ENCODE data around the gene PHF21B.
"Not testable (repeated sequence)": the region's sequence is repeated elsewhere in the genome, so short reads cannot be mapped to it uniquely, and the experiment has no call there.

Gene PHF21B

DNA sequence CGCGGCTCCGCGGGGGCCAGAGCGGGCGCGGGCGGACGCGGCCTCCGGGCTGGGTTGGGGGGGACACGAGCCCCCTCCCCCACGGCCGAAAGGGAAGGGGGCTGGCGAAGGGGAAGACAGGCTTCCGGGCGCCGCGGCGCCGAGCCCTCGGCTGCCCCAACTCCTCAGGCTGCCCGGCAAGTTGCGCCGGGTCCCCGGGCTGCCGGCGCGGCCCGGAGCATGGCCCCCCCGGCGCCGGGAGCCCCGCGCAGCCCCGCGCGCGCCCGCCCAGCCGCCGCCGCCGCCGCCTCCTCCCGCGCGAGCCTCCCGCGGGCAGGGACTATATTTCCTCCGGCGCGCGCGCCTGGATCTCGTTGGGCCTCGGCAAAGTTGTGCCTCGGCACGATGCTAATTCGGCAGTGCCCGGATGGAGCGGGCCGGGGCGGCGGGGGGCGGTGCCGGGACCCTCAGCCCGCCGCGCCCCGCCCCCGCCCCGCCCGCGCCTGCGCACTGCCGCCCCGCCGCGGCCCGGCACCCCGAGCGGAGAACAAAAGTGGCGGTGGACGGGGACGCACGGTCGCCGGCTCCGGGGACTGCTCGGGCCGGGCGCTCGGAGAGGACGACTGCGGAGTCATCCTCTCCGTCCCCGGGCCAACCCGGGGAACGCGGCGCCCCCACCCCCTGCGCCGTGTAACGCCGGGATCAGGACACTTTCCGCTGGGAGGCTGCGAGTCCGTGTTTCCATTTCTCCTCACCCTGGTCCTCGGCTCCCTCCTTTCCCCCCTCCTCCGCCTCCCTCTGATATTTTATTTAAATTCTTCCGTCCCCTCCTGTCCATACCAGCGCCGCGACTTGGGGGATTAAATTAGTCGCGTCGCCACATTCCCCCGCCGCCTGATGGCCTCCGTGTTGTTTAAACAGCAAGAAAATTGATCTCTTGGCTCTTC is at the start of gene PHF21B:
PHF21B (minus strand) TSS at position 400 of the 926 bp plus-strand sequence. CDS start 456 bp downstream, outside the sequence.
- no peak for DNase-seq (ENCODE audit: low read depth, low spot score)

GRCh38 chr22:45059296-45059695 is 49.5 kb upstream of the PHF21B start:
- no peak for DNase-seq (ENCODE audit: low read depth, low spot score)

DNA sequence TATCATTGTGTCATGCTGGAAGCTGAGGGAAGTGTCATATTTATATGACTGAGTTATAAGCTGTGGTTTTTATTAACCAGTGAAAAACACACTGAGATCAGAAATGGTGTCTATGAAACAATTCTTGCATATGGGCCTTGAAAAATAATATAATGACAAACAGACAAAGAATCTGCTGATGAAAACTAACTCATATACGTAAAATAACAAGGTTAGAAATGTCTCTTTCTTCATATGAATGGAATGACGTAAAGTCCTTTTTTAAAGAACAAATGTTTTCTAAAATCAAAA is 48.8 kb upstream of the PHF21B start:
- no peak for DNase-seq (ENCODE audit: low read depth, low spot score)

GRCh38 chr22:45055936-45056335 is 46.1 kb upstream of the PHF21B start:
- DNase-seq (ENCODE audit: low read depth, low spot score), result no peak

DNA sequence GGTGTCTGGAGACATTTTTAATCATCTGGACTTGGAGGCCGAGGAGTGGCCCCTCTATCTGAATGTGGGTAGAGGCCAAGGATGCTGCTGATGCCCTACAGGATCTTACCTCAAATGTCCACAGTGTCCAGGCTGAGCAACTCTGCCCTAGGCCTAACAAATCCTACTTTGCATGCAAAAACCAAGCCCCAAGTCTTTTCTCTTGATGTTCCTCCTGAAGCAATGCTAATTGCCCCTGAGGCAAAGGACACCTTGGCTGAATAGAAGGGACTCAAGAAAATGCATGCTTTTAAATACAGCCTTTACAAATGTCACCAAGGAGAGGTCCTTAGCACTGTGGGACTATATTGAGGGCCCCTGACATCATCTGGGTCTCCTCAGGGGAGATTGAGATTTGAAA is 43.8 kb upstream of the PHF21B start:
- DNase-seq (ENCODE audit: low read depth, low spot score), result no peak

- DNase-seq (ENCODE audit: low read depth, low spot score), result no peak
Observed at GRCh38 chr22:45053094-45053493, 43.3 kb upstream of the PHF21B start.

DNA sequence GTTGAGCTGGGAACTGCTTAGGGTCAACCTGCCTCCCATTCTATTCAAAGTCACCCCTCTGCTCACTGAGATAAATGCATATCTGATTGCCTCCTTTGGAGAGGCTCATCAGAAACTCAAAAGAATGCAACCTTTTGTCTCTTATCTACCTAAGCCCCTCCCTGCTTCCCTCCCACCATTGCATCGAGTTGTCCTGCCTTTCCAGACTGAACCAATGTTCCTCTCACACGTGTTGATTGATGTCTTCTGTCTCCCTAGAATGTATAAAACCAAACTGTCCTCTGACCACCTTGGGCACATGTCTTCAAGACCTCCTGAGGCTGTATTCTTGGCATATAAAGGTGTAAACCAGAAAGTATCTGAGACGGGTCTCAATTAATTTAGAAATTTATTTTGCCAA is 42.9 kb upstream of the PHF21B start:
- DNase-seq (ENCODE audit: low read depth, low spot score), result not testable (repeated sequence)

DNA sequence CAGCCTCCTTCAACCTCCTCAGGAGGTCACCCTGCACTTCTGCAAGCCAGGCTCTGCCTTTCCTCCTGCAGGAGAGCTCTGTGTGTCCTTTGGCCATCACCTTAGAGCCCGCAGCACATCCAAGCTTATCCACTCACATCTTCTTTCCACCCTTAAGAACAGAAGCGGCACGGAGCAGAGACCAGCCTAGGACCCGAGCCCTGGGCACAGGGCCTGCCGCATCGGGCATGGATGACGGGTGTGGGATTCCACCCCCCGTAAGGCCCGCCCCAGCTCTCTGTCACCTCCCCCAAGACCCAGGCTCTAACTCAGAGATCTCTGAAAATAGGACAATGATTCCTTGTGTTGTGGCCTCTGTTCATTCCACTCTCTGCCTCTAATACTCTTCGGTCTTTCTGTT is 42.1 kb upstream of the PHF21B start:
- no peak for DNase-seq (ENCODE audit: low read depth, low spot score)

DNA sequence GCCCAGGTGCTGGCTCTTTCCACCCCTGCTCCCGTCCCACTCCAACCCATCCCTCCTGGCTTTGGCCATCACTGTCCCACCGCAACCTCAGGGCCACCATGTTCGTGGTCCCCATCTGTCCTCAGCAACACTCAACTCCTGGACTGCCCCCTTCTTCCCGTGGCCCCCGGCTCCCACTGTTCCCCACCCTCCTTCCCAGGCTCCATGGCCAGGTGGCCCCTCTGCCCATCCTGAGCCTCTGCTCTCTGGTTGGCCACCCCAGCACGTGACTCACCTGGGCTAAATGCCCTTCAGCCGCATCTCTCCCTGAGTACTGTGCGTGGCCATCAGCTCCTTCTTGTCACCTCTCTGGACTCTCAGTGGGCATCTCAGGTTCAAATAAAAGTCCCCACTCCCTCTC is 41.6 kb upstream of the PHF21B start:
- no peak for DNase-seq (ENCODE audit: low read depth, low spot score)

DNA sequence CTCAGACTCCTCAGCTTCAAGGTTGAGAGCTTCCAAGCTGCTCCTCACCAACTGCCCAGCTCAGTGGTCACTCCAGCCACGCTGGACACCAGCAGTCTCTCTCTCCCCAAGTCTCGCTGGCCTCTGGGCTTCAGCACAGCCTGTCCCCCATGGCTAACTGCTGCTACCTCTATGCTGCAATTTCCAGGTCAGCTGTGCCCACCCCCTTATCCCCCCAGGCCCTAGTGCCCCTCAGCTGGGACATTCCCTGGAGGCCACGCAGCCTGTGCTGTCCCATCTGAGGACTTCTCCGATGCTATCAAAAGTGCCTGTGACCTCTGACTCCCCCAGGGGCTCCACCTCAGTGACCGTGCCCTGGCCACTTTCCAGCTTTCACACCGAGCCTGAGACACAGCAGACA is 37.5 kb upstream of the PHF21B start:
- DNase-seq (ENCODE audit: low read depth, low spot score), result no peak

DNA sequence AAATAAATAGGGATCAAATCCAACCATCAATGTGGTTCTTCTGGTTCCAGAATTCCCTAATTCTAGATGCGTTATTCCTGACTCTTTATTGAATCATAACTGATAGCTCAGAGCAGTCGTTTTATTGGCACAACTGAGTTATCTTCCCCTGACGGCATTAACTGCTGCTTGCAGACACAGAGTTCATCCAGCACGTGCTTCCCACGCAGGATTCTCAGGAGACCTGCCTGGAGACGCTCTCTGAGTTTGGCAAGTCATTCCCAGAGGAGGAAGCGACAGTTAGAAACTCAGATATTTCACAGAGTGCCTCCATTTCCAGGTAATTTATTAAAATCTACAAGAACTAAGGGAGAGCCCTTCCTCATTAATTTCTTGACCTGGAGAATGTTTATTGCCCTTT is 35.4 kb upstream of the PHF21B start:
- no peak for DNase-seq (ENCODE audit: low read depth, low spot score)

- no peak for DNase-seq (ENCODE audit: low read depth, low spot score)
Observed at GRCh38 chr22:45042263-45042662, 32.5 kb upstream of the PHF21B start.

DNA sequence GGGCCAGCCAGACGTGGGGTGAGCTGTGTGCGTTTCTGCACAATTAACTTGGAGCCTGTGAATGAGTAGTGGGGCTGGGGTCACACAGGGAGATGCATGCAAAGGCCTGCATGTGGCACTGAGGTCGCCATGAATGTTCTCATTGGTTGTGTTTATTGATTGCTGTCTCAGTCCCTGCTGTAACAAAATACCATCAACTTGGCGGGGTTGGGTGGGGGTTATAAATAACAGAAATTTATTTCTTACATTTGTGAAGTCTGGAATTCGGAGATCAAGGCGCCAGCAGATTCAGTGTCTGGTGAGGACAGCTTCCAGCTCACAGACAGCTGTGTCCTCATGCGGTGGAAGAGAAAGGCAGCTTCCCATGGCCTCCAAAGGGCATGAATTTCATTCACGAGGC is 29.3 kb upstream of the PHF21B start:
- no peak for DNase-seq (ENCODE audit: low read depth, low spot score)

GRCh38 chr22:45036154-45036553 is 26.3 kb upstream of the PHF21B start:
- no peak for DNase-seq (ENCODE audit: low read depth, low spot score)

DNA sequence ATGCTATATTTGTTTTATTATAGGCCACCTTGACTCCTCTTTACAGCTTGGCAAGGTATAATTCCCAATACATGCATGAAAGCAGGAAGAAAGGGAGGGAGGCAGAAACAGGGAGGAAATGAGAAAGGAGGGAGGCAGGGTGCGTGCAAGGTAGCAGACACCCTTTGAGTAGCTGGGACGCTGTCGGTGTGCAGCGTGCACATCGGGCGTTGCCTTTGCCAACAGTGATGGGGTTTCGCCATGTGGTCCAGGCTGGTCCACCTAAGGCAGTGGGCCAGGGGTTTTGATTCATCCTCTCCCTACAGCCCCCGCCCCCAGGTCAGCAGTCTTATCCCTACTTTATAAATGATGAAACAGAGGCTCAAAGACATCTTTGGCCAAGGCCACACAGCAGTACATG is 25.0 kb upstream of the PHF21B start:
- DNase-seq (ENCODE audit: low read depth, low spot score), result no peak

- DNase-seq (ENCODE audit: low read depth, low spot score), result no peak
Observed at GRCh38 chr22:45034156-45034555, 24.4 kb upstream of the PHF21B start.

DNA sequence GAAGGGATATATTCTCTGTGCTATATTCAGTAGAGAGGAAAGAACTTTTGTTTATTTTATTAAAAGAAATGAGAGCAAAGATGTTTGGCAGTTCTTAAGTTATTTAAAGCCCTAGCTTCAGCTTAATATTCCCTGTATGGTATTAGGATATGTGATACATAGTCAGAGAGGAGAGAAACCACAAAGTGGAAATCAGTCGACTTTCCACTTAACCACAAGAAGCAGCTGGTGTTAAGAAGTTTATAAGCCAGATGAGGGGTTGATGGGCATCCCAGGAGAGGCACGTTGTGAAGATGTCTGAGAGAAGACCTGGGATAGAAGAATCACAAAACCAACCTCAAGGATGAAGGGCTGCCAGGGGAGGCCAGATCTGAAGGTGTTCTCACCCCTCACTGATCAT is 23.3 kb upstream of the PHF21B start:
- DNase-seq (ENCODE audit: low read depth, low spot score), result no peak

DNA sequence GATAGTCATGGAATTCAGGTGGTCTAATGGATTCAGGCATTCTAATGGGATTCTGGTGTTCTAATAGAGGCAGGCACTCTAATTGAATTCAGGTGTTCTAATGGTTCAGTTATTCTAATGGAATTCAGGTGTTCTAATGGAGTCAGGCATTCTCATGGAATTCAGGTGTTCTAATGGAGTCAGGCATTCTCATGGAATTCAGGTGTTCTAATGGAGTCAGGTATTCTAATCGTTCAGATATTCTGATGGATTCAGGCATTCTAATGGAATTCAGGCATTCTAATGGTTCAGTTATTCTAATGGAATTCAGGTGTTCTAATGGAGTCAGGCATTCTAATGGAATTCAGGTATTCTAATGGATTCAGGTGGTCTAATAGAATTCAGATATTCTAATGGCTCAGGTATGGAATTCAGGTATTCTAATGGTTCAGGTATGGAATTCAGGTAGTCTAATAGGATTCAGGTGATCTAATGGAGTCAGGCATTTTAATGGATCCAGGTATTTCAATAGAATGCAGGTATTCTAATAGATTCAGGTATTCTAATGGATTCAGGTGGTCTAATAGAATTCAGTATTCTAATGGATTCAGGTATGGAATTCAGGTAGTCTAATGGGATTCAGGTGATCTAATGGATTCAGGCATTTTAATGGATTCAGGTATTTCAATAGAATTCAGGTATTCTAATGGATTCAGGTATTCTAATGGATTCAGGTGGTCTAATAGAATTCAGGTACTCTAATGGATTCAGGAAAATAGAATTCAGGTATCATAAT is 22.0 kb upstream of the PHF21B start:
- DNase-seq (ENCODE audit: low read depth, low spot score), result no peak

- DNase-seq (ENCODE audit: low read depth, low spot score), result no peak
Observed at GRCh38 chr22:45029501-45029900, 19.7 kb upstream of the PHF21B start.

- DNase-seq (ENCODE audit: low read depth, low spot score), result no peak
Observed at GRCh38 chr22:45026511-45026910, 16.7 kb upstream of the PHF21B start.

GRCh38 chr22:45023431-45023830 is 13.6 kb upstream of the PHF21B start:
- DNase-seq (ENCODE audit: low read depth, low spot score), result no peak

DNA sequence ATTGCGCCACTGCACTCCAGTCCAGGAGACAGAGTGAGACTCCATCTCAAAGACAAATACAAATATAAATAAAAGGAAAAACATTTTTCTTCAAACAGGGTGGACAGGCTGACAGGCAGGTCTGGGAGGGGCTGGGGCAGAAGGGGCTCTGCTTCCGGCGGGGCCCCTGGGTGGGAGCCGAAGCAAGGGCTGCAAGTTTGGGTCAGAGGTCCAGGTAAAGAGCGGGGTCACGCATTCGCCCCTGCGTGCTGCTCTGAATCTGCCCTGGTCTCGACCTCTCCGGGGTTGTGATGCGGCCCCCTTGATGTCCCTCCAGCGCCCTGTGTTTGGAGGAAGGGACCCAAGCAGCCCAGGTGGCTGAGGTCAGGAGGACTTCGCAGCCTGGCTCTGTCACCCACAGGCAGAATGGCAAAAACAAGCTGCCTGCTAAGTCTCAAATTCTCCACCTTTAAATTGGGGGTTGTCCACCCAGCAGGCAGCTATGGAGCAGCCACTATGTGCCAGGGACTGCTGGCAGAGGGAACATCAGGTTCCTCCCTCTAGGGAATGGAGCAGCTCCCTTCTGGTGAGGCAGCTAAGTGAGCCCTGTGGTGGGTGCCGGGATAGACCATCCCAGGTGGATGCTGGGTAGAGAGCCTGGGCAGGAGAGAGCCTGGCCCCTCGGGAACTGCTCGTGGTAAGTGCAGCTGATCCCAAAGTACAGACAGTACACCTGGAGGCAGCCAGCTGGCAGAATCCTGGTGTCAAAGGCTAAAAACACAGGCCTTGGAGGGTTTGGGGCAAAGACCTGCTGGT is 10.3 kb upstream of the PHF21B start:
- no peak for DNase-seq (ENCODE audit: low read depth, low spot score)
